K562 (cell line): Measurements from ENCODE around the gene ZNF219.

Experiments used
- RBBP5 ChIP-seq: fragments of 200-600 bp; sonication (generic); IDR thresholded peaks from 2 replicates; pipeline ENCODE4 v1.6.1; 2012; ENCODE audit warnings: borderline replicate concordance, mild to moderate bottlenecking, low read length, control low read depth, inconsistent platforms; ENCODE audit not compliant: insufficient read depth, poor library complexity, severe bottlenecking
- RFX5 ChIP-seq: IDR thresholded peaks from 2 replicates; pipeline ENCODE4 v1.6.1; 2011; ENCODE audit warnings: low read depth, mild to moderate bottlenecking, improper control_type of control experiment, low read length
- ZNF431 ChIP-seq: sonication (generic); formaldehyde crosslinking; IDR thresholded peaks from 2 replicates; pipeline ENCODE4 v1.8.0; 2022; ENCODE audit warnings: mild to moderate bottlenecking, missing genetic modification reagents

DNA sequence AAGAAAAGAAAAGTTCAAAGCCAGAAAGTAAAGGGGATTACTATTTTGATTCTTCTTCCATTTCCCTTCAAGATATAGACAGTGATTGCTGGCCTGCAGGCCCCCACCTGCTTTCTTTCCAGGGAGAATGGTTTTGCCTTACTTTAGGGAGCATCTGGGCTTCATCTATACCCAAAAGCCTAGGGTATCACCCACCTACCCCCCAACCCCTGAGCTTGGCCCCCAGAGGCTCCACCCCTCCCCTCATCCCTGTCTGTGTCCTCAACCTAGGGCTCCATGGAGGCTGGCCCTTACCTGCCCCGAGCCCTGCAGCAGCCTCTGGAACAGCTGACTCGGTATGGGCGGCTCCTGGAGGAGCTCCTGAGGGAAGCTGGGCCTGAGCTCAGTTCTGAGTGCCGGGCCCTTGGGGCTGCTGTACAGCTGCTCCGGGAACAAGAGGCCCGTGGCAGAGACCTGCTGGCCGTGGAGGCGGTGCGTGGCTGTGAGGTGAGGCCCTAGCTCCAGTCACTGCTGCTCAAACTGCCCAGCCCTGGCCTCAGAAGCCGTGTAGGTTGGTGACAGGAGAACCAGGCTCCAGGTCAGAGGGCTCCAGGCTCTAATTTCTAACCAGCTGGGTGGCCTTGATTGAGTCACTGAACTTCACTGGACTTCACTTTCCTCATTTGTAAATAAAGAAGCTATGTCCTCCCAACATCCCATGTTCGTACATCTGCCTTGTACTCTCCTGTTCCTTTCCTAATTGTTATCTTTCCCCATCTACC lies 14.7 kb downstream of the ZNF219 start:
- no peak for TF ChIP-seq RFX5
- TF ChIP-seq ZNF431 (CRISPR knock-in tag) = no peak
- no peak for TF ChIP-seq RBBP5
